Calu3 (cell line): ENCODE measurements around the gene AMPD3. TPM values are rescaled to one million over a fixed set of nuclear protein-coding genes. Genes with fewer than 3 reads are reported as not detected.
A peak's percentile ranks its signal among the peaks of the same experiment; 100 is the strongest.

Source experiments
- BruUV-seq: library from RNA; stranded (reverse); fragments of 400-500 nt; replicated peaks from 2 replicates; lab custom pipeline; 2021; lab: Mats Ljungman, UMichigan
- CTCF ChIA-PET: fragments of 300-600 bp; sonication (Branson Sonifier 250); formaldehyde crosslinking; loops from one replicate; lab custom pipeline; 2022; ENCODE audit warnings: antibody characterized with exemption; lab: Charles Lee
- DNase-seq: peaks from one replicate; pipeline ENCODE4 v3.0.0; 2022
- H3K27ac Mint-ChIP-seq: one replicate; pipeline ENCODE4 v1.8.0; 2022; ENCODE audit warnings: mixed read lengths; ENCODE audit not compliant: unreplicated experiment
- H3K27me3 Mint-ChIP-seq: one replicate; pipeline ENCODE4 v1.8.0; 2022; ENCODE audit warnings: mixed read lengths; ENCODE audit not compliant: unreplicated experiment
- H3K36me3 Mint-ChIP-seq: one replicate; pipeline ENCODE4 v1.8.0; 2022; ENCODE audit warnings: mild to moderate bottlenecking, moderate library complexity, mixed read lengths; ENCODE audit not compliant: insufficient read depth, unreplicated experiment
- H3K4me1 Mint-ChIP-seq: one replicate; pipeline ENCODE4 v1.8.0; 2022; ENCODE audit warnings: mild to moderate bottlenecking, low read depth, mixed read lengths; ENCODE audit not compliant: unreplicated experiment
- H3K4me3 Mint-ChIP-seq: one replicate; pipeline ENCODE4 v1.8.0; 2022; ENCODE audit warnings: mild to moderate bottlenecking, low read depth, moderate library complexity, mixed read lengths; ENCODE audit not compliant: unreplicated experiment
- H3K9me3 Mint-ChIP-seq: one replicate; pipeline ENCODE4 v1.8.0; 2022; ENCODE audit warnings: low read depth, mixed read lengths; ENCODE audit not compliant: unreplicated experiment
- CTCF ChIP-seq: fragments of 200-600 bp; IDR thresholded peaks from one replicate; pipeline ENCODE4 v1.8.0; 2022; ENCODE audit warnings: antibody characterized with exemption; ENCODE audit not compliant: unreplicated experiment
- intact Hi-C: fragments of 100-400 bp; cut with micrococcal nuclease; formaldehyde crosslinking; loops from one replicate; pipeline ENCODE4 v1.10.0; 2022; ENCODE audit not compliant: unreplicated experiment
- total RNA-seq: library from RNA; stranded (reverse); gene quantifications from 2 replicates; pipeline ENCODE4 v1.2.3, GENCODE V29; 2022

Gene AMPD3
- total RNA-seq, 1 experiment from 2014 or later: 2.1 TPM

GRCh38 chr11:10443721-10444235 lies 11.3 kb upstream of the AMPD3 start:
- H3K36me3 Mint-ChIP-seq: no peaks in the 10 kb centered on the region
- H3K27ac Mint-ChIP-seq: no peak overlapping the region
- CTCF ChIA-PET: no interaction called here
- no peaks in the 10 kb centered on the region for H3K4me1 Mint-ChIP-seq
- H3K9me3 Mint-ChIP-seq: no peaks in the 10 kb centered on the region
- no peak for DNase-seq
- TF ChIP-seq CTCF: no peak
- BruUV-seq: no TSS peak
- no peaks in the 10 kb centered on the region for H3K27me3 Mint-ChIP-seq
- intact Hi-C loops: no loop called here
- no peak overlapping the region for H3K4me3 Mint-ChIP-seq

- CTCF ChIA-PET: no interaction called here
- no peak for DNase-seq
- H3K36me3 Mint-ChIP-seq: peaks cover 5% of the 10 kb centered on the region
- H3K27ac Mint-ChIP-seq: no peak overlapping the region
- H3K4me3 Mint-ChIP-seq: no peak overlapping the region
- intact Hi-C loops: no loop called here
- peaks cover 4% of the 10 kb centered on the region for H3K4me1 Mint-ChIP-seq
- no peaks in the 10 kb centered on the region for H3K27me3 Mint-ChIP-seq
- BruUV-seq: no TSS peak
- no peaks in the 10 kb centered on the region for H3K9me3 Mint-ChIP-seq
- no peak for TF ChIP-seq CTCF
Measured at GRCh38 chr11:10444725-10445315, 10.2 kb upstream of the AMPD3 start.

GRCh38 chr11:10447445-10447844 lies 7.6 kb upstream of the AMPD3 start:
- Mint-ChIP-seq H3K27ac (no peak overlapping the region), H3K4me3 (no peak overlapping the region), H3K9me3 (no peaks in the 10 kb centered on the region), H3K27me3 (no peaks in the 10 kb centered on the region), H3K4me1 (peaks cover 9% of the 10 kb centered on the region), H3K36me3 (peaks cover 15% of the 10 kb centered on the region)
- no peak for DNase-seq
- no TSS peak for BruUV-seq
- CTCF ChIA-PET: no interaction called here
- no peak for TF ChIP-seq CTCF
- intact Hi-C loops: no loop called here

GRCh38 chr11:10450462-10451425 lies 4.3 kb upstream of the AMPD3 start:
- H3K4me3 Mint-ChIP-seq: peak overlapping the region; percentile 61
- peaks cover 9% of the 10 kb centered on the region for H3K4me1 Mint-ChIP-seq
- no TSS peak for BruUV-seq
- H3K27me3 Mint-ChIP-seq: peaks cover 12% of the 10 kb centered on the region
- H3K36me3 Mint-ChIP-seq: peaks cover 15% of the 10 kb centered on the region
- DNase-seq: peak; percentile 85
- no peaks in the 10 kb centered on the region for H3K9me3 Mint-ChIP-seq
- CTCF ChIA-PET: interaction anchor here (0.8 kb wide), 1 partner anchor 38 kb away, joined by 3 read pairs; no protein-coding TSS in a partner anchor
- intact Hi-C loops: no loop called here
- peak; percentile 79 for TF ChIP-seq CTCF
- peak overlapping the region; percentile 63 for H3K27ac Mint-ChIP-seq
